ENCODE data around the gene FHL1.

DNA sequence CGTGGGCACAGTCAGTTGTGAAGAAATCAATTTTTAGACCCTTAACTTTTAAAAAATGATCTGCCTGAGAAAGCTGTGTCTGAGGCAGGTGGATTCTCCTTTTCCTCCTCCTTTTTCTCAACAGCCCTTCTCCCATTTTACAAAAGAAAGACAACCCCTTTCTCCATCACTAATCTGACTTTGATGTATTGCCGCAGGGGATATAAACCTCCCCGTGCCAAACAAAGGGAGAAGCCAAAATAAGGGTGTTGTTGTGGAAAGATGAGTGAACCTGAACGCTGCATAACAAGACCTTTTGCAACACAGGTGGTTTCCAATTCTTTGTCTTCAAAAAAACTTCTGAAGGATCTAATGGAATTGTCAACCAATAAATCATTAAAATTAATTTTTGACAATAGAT lies 8.4 kb upstream of the FHL1 start:
- TF ChIP-seq POLR2A (IDR thresholded peaks at IDR 0.05; ENCODE audit: low read depth, low read length), result no peak
- TF ChIP-seq CTCF (conservative IDR thresholded peaks at IDR 0.05; ENCODE audit: low read depth, low read length), result no peak
- TF ChIP-seq SMC3 (IDR thresholded peaks at IDR 0.05; ENCODE audit: low read depth, low read length), result no peak
- TF ChIP-seq, protein P1, sequence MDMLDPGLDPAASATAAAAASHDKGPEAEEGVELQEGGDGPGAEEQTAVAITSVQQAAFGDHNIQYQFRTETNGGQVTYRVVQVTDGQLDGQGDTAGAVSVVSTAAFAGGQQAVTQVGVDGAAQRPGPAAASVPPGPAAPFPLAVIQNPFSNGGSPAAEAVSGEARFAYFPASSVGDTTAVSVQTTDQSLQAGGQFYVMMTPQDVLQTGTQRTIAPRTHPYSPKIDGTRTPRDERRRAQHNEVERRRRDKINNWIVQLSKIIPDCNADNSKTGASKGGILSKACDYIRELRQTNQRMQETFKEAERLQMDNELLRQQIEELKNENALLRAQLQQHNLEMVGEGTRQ (IDR thresholded peaks at IDR 0.05; ENCODE audit: low read depth, low read length), result no peak
- no peak for TF ChIP-seq NFE2L2 (IDR thresholded peaks at IDR 0.05; ENCODE audit: low read depth, low read length)
- TF ChIP-seq MXI1 (IDR thresholded peaks at IDR 0.05; ENCODE audit: borderline replicate concordance, low read depth, low read length), result no peak
- TF ChIP-seq CEBPB (IDR thresholded peaks at IDR 0.05; ENCODE audit: low read depth, low read length), result no peak
- no peak for TF ChIP-seq MAFK (IDR thresholded peaks at IDR 0.05; ENCODE audit: low read depth, low read length)
